Endothelial cell of umbilical vein (primary cell): Measurements from ENCODE around the gene INKA1. TPM values are rescaled to one million over a fixed set of nuclear protein-coding genes. Genes with fewer than 3 reads are reported as not detected.

Source experiments
- BruUV-seq: library from RNA; stranded (reverse); fragments of 400-500 nt; replicated peaks from 2 replicates; lab custom pipeline; 2021; lab: Mats Ljungman, UMichigan
- CTCF ChIA-PET: fragments of 300-600, 350-600 bp; sonication (Branson Sonifier 250); formaldehyde crosslinking; loops from one replicate; lab custom pipeline; 2021; ENCODE audit warnings: antibody characterized with exemption, inconsistent platforms; lab: Charles Lee
- POLR2A ChIA-PET: fragments of 300-600, 350-600 bp; sonication (Branson Sonifier 250); formaldehyde crosslinking; loops from one replicate; lab custom pipeline; 2021; ENCODE audit warnings: antibody characterized with exemption, inconsistent platforms; lab: Charles Lee
- DNase-seq: peaks from one replicate; pipeline ENCODE4 v3.0.0-alpha.2; 2011; ENCODE audit warnings: low read depth, low spot score
- FAIRE-seq: peaks from 2 replicates; lab custom pipeline; 2011; peaks lifted over from hg19 to GRCh38; lab: Jason Lieb, UNC
- H2AFZ ChIP-seq: 2 replicates; pipeline ENCODE4 v1.6.0; 2012; ENCODE audit warnings: low read depth, low read length, control low read depth, inconsistent platforms
- H3K27ac ChIP-seq: 2 replicates; pipeline ENCODE4 v1.5.1; 2011; ENCODE audit warnings: low read depth, mild to moderate bottlenecking, control low read depth, low read length, moderate library complexity; ENCODE audit not compliant: insufficient read depth
- H3K27me3 ChIP-seq, 2 experiments: 2 replicates each; pipeline versions ENCODE4 v1.6.0 to v1.6.1; 2011; ENCODE audit warnings: low read length in 2 of 2, mixed read lengths in 1 of 2; ENCODE audit not compliant: control insufficient read depth in 2 of 2, insufficient read depth in 2 of 2
- H3K36me3 ChIP-seq, 2 experiments: 2 replicates in 1 of 2; 3 replicates in 1 of 2; pipeline ENCODE4 v1.5.1; 2011; ENCODE audit warnings: low read length in 2 of 2, mild to moderate bottlenecking in 1 of 2, moderate library complexity in 1 of 2; ENCODE audit not compliant: control insufficient read depth in 2 of 2, insufficient read depth in 2 of 2; ENCODE audit errors: extremely low read depth in 1 of 2
- H3K4me1 ChIP-seq: 3 replicates; pipeline ENCODE4 v1.5.1; 2011; ENCODE audit warnings: mild to moderate bottlenecking, low read length; ENCODE audit not compliant: control insufficient read depth, insufficient read depth; ENCODE audit errors: extremely low read depth
- H3K4me2 ChIP-seq: 2 replicates; pipeline ENCODE4 v1.6.1; 2011; ENCODE audit warnings: low read length, control low read depth, mixed read lengths; ENCODE audit not compliant: insufficient read depth
- H3K4me3 ChIP-seq, 3 experiments: fragments of 200-600 bp in 1 of 3; sonication (generic), shearing (Covaris generic) in 1 of 3; replicated peaks in 1 of 3; 2 replicates each; pipeline ENCODE4 v1.5.1; 2011 to 2016; ENCODE audit warnings: control low read depth in 3 of 3, low read length in 3 of 3, mild to moderate bottlenecking in 2 of 3, inconsistent platforms in 1 of 3, low read depth in 1 of 3, moderate library complexity in 1 of 3; ENCODE audit not compliant: insufficient read depth in 1 of 3
- H3K79me2 ChIP-seq: 2 replicates; pipeline ENCODE4 v1.6.0; 2012; ENCODE audit warnings: low read length, inconsistent platforms; ENCODE audit not compliant: control insufficient read depth, insufficient read depth
- H3K9ac ChIP-seq: replicated peaks from 2 replicates; pipeline ENCODE3; 2011; ENCODE audit warnings: low read length, control low read depth; ENCODE audit not compliant: insufficient read depth; ENCODE audit errors: extremely low read depth
- H3K9me1 ChIP-seq: replicated peaks from 3 replicates; pipeline ENCODE4 v1.6.0; 2011; ENCODE audit warnings: mild to moderate bottlenecking, low read length; ENCODE audit not compliant: control insufficient read depth, insufficient read depth; ENCODE audit errors: extremely low read depth
- H3K9me3 ChIP-seq: replicated peaks from 2 replicates; pipeline ENCODE4 v1.5.1; 2012; ENCODE audit warnings: low read length, inconsistent platforms; ENCODE audit not compliant: control insufficient read depth, insufficient read depth
- H4K20me1 ChIP-seq: replicated peaks from 2 replicates; pipeline ENCODE3; 2011; ENCODE audit warnings: mild to moderate bottlenecking, low read length; ENCODE audit not compliant: control insufficient read depth, insufficient read depth; ENCODE audit errors: extremely low read depth
- EZH2 ChIP-seq: IDR thresholded peaks from 2 replicates; pipeline ENCODE4 v1.6.1; 2012; ENCODE audit warnings: borderline replicate concordance, low read depth, mild to moderate bottlenecking, moderate library complexity, low read length, inconsistent platforms; ENCODE audit not compliant: severe bottlenecking
- FOS ChIP-seq: IDR thresholded peaks from 2 replicates; pipeline ENCODE4 v1.6.1; 2011; ENCODE audit warnings: mild to moderate bottlenecking, low read length, moderate library complexity, borderline replicate concordance; ENCODE audit not compliant: insufficient read depth
- GATA2 ChIP-seq: IDR thresholded peaks from 2 replicates; pipeline ENCODE4 v1.7.0; 2011; ENCODE audit warnings: low read depth, mild to moderate bottlenecking, moderate library complexity, mixed read lengths, low read length; ENCODE audit not compliant: insufficient read length, insufficient read depth
- JUN ChIP-seq: IDR thresholded peaks from 2 replicates; pipeline ENCODE4 v1.6.1; 2011; ENCODE audit warnings: borderline replicate concordance, low read depth; ENCODE audit not compliant: insufficient read length, insufficient read depth
- MYC ChIP-seq: IDR thresholded peaks from one replicate; pipeline ENCODE4 v1.6.1; 2011; ENCODE audit warnings: mild to moderate bottlenecking, low read depth, low read length
- POLR2A ChIP-seq: IDR thresholded peaks from 2 replicates; pipeline ENCODE4 v1.6.1; 2012; ENCODE audit warnings: low read depth, mild to moderate bottlenecking, control low read depth, low read length
- POLR2AphosphoS5 ChIP-seq: IDR thresholded peaks from 2 replicates; pipeline ENCODE4 v1.6.1; 2012; ENCODE audit warnings: low read depth, mild to moderate bottlenecking, control low read depth, low read length, moderate library complexity; ENCODE audit not compliant: insufficient read depth
- dilution Hi-C: fragments of 300-500 bp; cut with MboI; formaldehyde crosslinking; loops from one replicate; pipeline ENCODE4 v1.15.0; 2019; ENCODE audit warnings: low sequenced_read_pairs; ENCODE audit not compliant: extremely low pct_ligation_motif_present
- intact Hi-C: fragments of 100-400 bp; cut with micrococcal nuclease; formaldehyde crosslinking; loops from one replicate; pipeline ENCODE4 v1.10.0; 2022
- polyA plus RNA-seq, 4 experiments: library from polyadenylated mRNA; depleted of rRNA in 3 of 4; stranded (reverse) in 3 of 4; unstranded in 1 of 4; fragments of >200 nt; gene quantifications; 2 replicates each; pipeline versions ENCODE4 v1.2.1 to v1.2.3, GENCODE V29; 2011 to 2012; ENCODE audit warnings: missing spikeins in 1 of 4
- total RNA-seq: library from RNA; stranded (reverse); gene quantifications from 2 replicates; pipeline ENCODE4 v1.2.3, GENCODE V29; 2021
- TF ChIP-seq, protein P1 (sequence below), 2 donors: IDR thresholded peaks; 1 replicate in 1 of 2; 2 replicates in 1 of 2; pipeline ENCODE4 v1.5.1; 2011; ENCODE audit warnings: low read length in 2 of 2, mild to moderate bottlenecking in 2 of 2, moderate library complexity in 2 of 2, control low read depth in 1 of 2, inconsistent platforms in 1 of 2, low read depth in 1 of 2; ENCODE audit not compliant: insufficient read depth in 1 of 2; ENCODE audit errors: extremely low read depth in 1 of 2
- TF ChIP-seq, protein P2 (sequence below): IDR thresholded peaks from 2 replicates; pipeline ENCODE4 v1.6.1; 2011; ENCODE audit not compliant: insufficient read depth, insufficient read length

Gene INKA1
- total and polyA plus RNA-seq, 2 donors (not counting 3 experiments of a cell fraction or from before 2014, with no cell fraction given) = 24.0 to 37.8 TPM

DNA sequence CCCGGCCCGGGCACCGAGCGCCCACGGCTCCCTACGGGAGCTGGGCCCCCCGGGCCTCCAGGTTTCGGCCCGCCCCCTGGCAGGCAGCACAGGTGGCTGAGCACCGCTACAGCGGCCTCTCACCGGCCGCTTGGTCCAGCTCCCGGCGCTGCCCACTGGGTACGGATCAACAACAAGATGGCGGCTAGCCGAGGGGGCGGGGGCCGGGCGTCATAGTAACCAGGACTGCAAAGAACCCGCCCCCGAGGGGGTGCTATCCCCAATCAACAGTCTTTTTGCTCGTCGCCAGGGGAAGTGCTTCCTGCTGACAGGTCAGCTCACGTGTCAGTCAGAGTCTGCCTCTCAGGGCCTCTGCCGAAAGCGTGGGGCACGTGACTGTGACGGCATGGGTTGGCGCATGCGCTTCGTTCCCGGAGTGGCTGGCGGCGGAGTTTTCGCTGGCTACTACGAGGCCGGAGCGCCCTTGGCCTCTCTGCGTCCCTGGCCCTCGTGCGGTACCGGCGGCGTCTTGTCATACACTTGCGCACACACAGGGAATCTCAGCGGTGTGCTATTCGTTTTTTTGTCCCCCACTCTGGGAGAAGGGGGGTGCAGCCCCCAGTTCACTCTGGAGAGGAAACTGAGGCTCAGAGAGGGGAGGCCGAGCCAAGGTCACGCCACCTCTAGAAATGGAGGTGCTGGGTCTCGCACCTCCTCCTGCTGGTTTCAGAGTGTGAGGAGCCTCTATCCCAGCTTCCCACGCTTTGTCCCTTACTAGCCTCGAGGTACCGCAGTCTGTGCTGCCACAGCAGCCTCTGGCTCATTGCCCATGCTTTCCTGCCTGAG is 16.5 kb upstream of the INKA1 start, which contains the start of gene IP6K1:
IP6K1 (minus strand) TSS at position 186 of the 825 bp plus-strand sequence. CDS start 38,502 bp downstream, outside the sequence.
- H3K9ac ChIP-seq = peak within 1 kb of the TSS; percentile 85
- dilution Hi-C loops (no loop called here), intact Hi-C loops (loop anchor here (1.0 to 5.0 kb wide), 3 partner anchors 16 to 234 kb away; partner anchors contain the start of gene BSN)
- ChIA-PET CTCF (interaction anchor here (1.0 to 1.9 kb wide), 6 partner anchors 13 to 337 kb away, joined by 3 to 11 read pairs (median 3); partner anchors contain the start of genes CDHR4 and INKA1), POLR2A (interaction anchor here (0.6 to 1.2 kb wide), 3 partner anchors 19 to 52 kb away, joined by 3 to 12 read pairs (median 4); no protein-coding TSS in a partner anchor)
- H3K36me3 ChIP-seq = peaks cover 0 to 9% of the 10 kb centered on the region in 2 experiments
- no peaks in the 10 kb centered on the region for H3K9me1 ChIP-seq
- no peak for TF ChIP-seq MYC
- no peak for TF ChIP-seq JUN
- TF ChIP-seq, protein P1, sequence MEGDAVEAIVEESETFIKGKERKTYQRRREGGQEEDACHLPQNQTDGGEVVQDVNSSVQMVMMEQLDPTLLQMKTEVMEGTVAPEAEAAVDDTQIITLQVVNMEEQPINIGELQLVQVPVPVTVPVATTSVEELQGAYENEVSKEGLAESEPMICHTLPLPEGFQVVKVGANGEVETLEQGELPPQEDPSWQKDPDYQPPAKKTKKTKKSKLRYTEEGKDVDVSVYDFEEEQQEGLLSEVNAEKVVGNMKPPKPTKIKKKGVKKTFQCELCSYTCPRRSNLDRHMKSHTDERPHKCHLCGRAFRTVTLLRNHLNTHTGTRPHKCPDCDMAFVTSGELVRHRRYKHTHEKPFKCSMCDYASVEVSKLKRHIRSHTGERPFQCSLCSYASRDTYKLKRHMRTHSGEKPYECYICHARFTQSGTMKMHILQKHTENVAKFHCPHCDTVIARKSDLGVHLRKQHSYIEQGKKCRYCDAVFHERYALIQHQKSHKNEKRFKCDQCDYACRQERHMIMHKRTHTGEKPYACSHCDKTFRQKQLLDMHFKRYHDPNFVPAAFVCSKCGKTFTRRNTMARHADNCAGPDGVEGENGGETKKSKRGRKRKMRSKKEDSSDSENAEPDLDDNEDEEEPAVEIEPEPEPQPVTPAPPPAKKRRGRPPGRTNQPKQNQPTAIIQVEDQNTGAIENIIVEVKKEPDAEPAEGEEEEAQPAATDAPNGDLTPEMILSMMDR (IDR thresholded peaks at IDR 0.05; ENCODE audit: extremely low read depth in 1 of 2, insufficient read depth in 1 of 2, low read depth in 1 of 2, low read length in 2 of 2) = no peak
- peak; percentile 71 for TF ChIP-seq POLR2AphosphoS5
- TF ChIP-seq, protein P2, sequence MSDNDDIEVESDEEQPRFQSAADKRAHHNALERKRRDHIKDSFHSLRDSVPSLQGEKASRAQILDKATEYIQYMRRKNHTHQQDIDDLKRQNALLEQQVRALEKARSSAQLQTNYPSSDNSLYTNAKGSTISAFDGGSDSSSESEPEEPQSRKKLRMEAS = peak; percentile 100
- TF ChIP-seq POLR2A = peak; percentile 82
- TF ChIP-seq FOS = no peak
- TF ChIP-seq EZH2 = no peak
- TF ChIP-seq GATA2 = no peak
- H3K27ac ChIP-seq = peak within 1 kb of the TSS; percentile 38
- no peaks in the 10 kb centered on the region for H3K27me3 ChIP-seq
- TSS peak; percentile 97 for BruUV-seq
- FAIRE-seq (peak; percentile 100), DNase-seq (peak; percentile 100)
- no peaks in the 10 kb centered on the region for H3K9me3 ChIP-seq
- peaks cover 39% of the 10 kb centered on the region for H3K79me2 ChIP-seq
- H3K4me2 ChIP-seq = peak within 1 kb of the TSS; percentile 62
- H3K4me1 ChIP-seq = peaks cover 11% of the 10 kb centered on the region
- H4K20me1 ChIP-seq = no peaks in the 10 kb centered on the region
- peak within 1 kb of the TSS; percentile 85 for H2AFZ ChIP-seq
- H3K4me3 ChIP-seq = peak within 1 kb of the TSS; percentile 74 to 85 (median 80)
